ENCODE measurements around the gene ZNF292. TPM values are rescaled to one million over a fixed set of nuclear protein-coding genes. Genes with fewer than 3 reads are reported as not detected.

Gene ZNF292
- total RNA-seq, 1 experiment from 2014 or later = 45.0 TPM

DNA sequence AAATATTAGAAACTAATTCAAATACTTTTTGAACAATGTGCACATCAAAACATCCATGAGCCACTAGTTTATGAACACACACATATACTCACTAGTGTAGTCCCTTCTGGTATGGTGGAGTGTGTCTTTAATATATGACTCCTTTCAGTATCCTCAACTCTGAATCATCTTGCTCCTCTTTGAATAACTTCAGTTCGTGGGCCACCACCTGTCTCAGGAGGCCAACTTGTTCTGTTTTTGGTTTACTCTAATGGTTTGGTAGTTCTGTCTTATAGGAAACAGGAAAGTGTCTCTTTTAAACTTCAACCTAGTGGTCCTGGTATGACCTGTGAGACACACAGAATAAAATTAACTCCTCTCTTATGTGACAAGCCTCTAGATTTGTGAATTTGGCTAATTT is 55.6 kb downstream of the ZNF292 start:
- CTCF ChIA-PET = no interaction called here
- intact Hi-C loops (cut with micrococcal nuclease; ENCODE audit: unreplicated experiment) = no loop called here
- POLR2A ChIA-PET (ENCODE audit: low non-redundant PET) = no interaction called here
- BruUV-seq (replicated peaks) = no TSS peak
- H3K4me3 ChIP-seq (ENCODE audit: low read depth, low read length, poor library complexity, severe bottlenecking) = no peak overlapping the region
- H3K36me3 ChIP-seq (ENCODE audit: insufficient read depth, low read length, poor library complexity, severe bottlenecking) = no peaks in the 10 kb centered on the region
- DNase-seq (ENCODE audit: low spot score) = no peak
- H3K4me1 ChIP-seq (ENCODE audit: insufficient read depth, low read length, poor library complexity, severe bottlenecking) = peaks cover 9% of the 10 kb centered on the region
- TF ChIP-seq, protein P1, sequence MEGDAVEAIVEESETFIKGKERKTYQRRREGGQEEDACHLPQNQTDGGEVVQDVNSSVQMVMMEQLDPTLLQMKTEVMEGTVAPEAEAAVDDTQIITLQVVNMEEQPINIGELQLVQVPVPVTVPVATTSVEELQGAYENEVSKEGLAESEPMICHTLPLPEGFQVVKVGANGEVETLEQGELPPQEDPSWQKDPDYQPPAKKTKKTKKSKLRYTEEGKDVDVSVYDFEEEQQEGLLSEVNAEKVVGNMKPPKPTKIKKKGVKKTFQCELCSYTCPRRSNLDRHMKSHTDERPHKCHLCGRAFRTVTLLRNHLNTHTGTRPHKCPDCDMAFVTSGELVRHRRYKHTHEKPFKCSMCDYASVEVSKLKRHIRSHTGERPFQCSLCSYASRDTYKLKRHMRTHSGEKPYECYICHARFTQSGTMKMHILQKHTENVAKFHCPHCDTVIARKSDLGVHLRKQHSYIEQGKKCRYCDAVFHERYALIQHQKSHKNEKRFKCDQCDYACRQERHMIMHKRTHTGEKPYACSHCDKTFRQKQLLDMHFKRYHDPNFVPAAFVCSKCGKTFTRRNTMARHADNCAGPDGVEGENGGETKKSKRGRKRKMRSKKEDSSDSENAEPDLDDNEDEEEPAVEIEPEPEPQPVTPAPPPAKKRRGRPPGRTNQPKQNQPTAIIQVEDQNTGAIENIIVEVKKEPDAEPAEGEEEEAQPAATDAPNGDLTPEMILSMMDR (conservative IDR thresholded peaks at IDR 0.05; ENCODE audit: low read depth, low read length) = no peak
- no peak for TF ChIP-seq EZH2 (IDR thresholded peaks at IDR 0.05; ENCODE audit: borderline replicate concordance, low read depth, low read length, poor library complexity, severe bottlenecking)
- no peaks in the 10 kb centered on the region for H3K27me3 ChIP-seq (replicated peaks; ENCODE audit: insufficient read depth, low read depth, low read length, poor library complexity)
- no peaks in the 10 kb centered on the region for H3K9me3 ChIP-seq (ENCODE audit: low read depth, low read length, poor library complexity, severe bottlenecking)
- H3K27ac ChIP-seq (ENCODE audit: low read depth, low read length, poor library complexity, severe bottlenecking) = no peak overlapping the region

DNA sequence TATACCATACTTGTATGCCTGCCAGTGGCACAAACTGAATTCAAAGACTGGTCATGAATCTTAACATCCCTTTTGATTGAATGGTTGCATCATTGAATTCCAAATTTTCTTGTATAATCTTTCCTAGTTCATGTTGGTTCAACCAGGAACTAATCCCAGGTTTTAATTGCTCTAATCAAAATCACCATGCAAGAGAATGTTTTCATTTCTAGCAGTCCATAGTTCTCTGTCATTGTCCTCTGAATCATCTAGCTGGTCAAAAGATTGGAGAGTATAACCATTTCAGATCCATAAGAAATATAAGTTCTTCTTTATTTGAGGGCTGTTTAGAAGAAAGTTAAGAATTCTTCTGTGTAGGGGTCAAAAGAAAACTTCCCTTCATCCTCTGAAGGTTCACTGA is 57.2 kb downstream of the ZNF292 start:
- no TSS peak for BruUV-seq (replicated peaks)
- H3K4me1 ChIP-seq (ENCODE audit: insufficient read depth, low read length, poor library complexity, severe bottlenecking) = peaks cover 9% of the 10 kb centered on the region
- intact Hi-C loops (cut with micrococcal nuclease; ENCODE audit: unreplicated experiment) = no loop called here
- H3K36me3 ChIP-seq (ENCODE audit: insufficient read depth, low read length, poor library complexity, severe bottlenecking) = peaks cover 15% of the 10 kb centered on the region
- no peaks in the 10 kb centered on the region for H3K27me3 ChIP-seq (replicated peaks; ENCODE audit: insufficient read depth, low read depth, low read length, poor library complexity)
- no peak for DNase-seq (ENCODE audit: low spot score)
- POLR2A ChIA-PET (ENCODE audit: low non-redundant PET) = no interaction called here
- TF ChIP-seq, protein P1 (conservative IDR thresholded peaks at IDR 0.05; ENCODE audit: low read depth, low read length) = no peak
- no peak for TF ChIP-seq EZH2 (IDR thresholded peaks at IDR 0.05; ENCODE audit: borderline replicate concordance, low read depth, low read length, poor library complexity, severe bottlenecking)
- H3K4me3 ChIP-seq (ENCODE audit: low read depth, low read length, poor library complexity, severe bottlenecking) = no peak overlapping the region
- CTCF ChIA-PET = no interaction called here
- no peak overlapping the region for H3K27ac ChIP-seq (ENCODE audit: low read depth, low read length, poor library complexity, severe bottlenecking)
- H3K9me3 ChIP-seq (ENCODE audit: low read depth, low read length, poor library complexity, severe bottlenecking) = no peaks in the 10 kb centered on the region

DNA sequence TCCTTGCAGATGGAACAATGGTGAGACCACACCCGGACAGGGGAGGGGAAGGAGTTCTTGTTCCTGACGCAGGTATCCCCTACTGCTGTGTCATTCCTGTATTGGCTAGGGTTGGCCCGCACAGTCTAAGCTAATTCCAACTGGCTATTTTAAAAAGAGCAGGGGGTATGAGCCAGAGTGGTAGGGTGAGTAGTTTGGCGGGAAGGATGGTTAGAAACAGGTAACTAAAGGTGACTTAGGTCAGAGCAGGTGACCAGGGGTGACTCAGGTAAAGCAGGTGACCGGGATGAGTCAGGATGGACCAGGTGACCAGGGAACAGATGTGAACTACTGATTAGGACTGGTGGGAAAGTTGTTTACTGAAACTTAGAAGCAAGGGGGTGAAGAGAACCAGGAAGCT is 58.0 kb downstream of the ZNF292 start:
- CTCF ChIA-PET = no interaction called here
- H3K4me1 ChIP-seq (ENCODE audit: insufficient read depth, low read length, poor library complexity, severe bottlenecking) = peaks cover 9% of the 10 kb centered on the region
- BruUV-seq (replicated peaks) = no TSS peak
- peaks cover 17% of the 10 kb centered on the region for H3K36me3 ChIP-seq (ENCODE audit: insufficient read depth, low read length, poor library complexity, severe bottlenecking)
- no peaks in the 10 kb centered on the region for H3K27me3 ChIP-seq (replicated peaks; ENCODE audit: insufficient read depth, low read depth, low read length, poor library complexity)
- POLR2A ChIA-PET (ENCODE audit: low non-redundant PET) = no interaction called here
- H3K27ac ChIP-seq (ENCODE audit: low read depth, low read length, poor library complexity, severe bottlenecking) = no peak overlapping the region
- H3K9me3 ChIP-seq (ENCODE audit: low read depth, low read length, poor library complexity, severe bottlenecking) = no peaks in the 10 kb centered on the region
- no peak for TF ChIP-seq EZH2 (IDR thresholded peaks at IDR 0.05; ENCODE audit: borderline replicate concordance, low read depth, low read length, poor library complexity, severe bottlenecking)
- intact Hi-C loops (cut with micrococcal nuclease; ENCODE audit: unreplicated experiment) = no loop called here
- no peak overlapping the region for H3K4me3 ChIP-seq (ENCODE audit: low read depth, low read length, poor library complexity, severe bottlenecking)
- no peak for DNase-seq (ENCODE audit: low spot score)

DNA sequence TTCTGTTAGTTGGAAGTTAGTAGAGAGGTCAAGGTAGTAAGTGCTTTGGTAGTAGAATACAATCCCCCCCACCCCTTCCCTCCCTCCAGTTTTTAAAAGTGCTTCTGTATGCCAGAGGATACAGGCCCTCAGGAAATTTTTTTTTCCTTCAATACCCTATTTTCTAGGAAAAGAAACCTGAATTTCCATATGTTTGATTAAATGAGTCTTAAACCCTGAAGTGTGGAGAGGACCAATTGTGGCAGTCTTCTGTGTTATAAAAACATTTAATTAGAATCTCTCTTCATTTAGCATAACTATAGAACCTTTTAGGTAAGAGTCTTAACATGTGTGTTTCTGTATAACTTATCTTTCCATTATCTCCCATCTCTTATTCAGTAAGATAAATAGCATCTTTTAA is 59.5 kb downstream of the ZNF292 start:
- intact Hi-C loops (cut with micrococcal nuclease; ENCODE audit: unreplicated experiment) = no loop called here
- DNase-seq (ENCODE audit: low spot score) = no peak
- Histone ChIP-seq H3K36me3 (ENCODE audit: insufficient read depth, low read length, poor library complexity, severe bottlenecking) (peaks cover 17% of the 10 kb centered on the region), H3K4me3 (ENCODE audit: low read depth, low read length, poor library complexity, severe bottlenecking) (no peak overlapping the region), H3K9me3 (ENCODE audit: low read depth, low read length, poor library complexity, severe bottlenecking) (no peaks in the 10 kb centered on the region), H3K27me3 (replicated peaks; ENCODE audit: insufficient read depth, low read depth, low read length, poor library complexity) (no peaks in the 10 kb centered on the region), H3K4me1 (ENCODE audit: insufficient read depth, low read length, poor library complexity, severe bottlenecking) (peaks cover 9% of the 10 kb centered on the region), H3K27ac (ENCODE audit: low read depth, low read length, poor library complexity, severe bottlenecking) (no peak overlapping the region)
- ChIA-PET CTCF (no interaction called here), POLR2A (ENCODE audit: low non-redundant PET) (no interaction called here)
- BruUV-seq (replicated peaks) = no TSS peak
- TF ChIP-seq, protein P1 (conservative IDR thresholded peaks at IDR 0.05; ENCODE audit: low read depth, low read length) = no peak
- TF ChIP-seq EZH2 (IDR thresholded peaks at IDR 0.05; ENCODE audit: borderline replicate concordance, low read depth, low read length, poor library complexity, severe bottlenecking) = no peak

Measured in A673 (cell line).